Coronary artery (tissue), 2 donors: ENCODE results near the gene UBASH3B.

Experiments used
- DNase-seq: peaks from one replicate; pipeline ENCODE4 v3.0.0-alpha.2; 2017; ENCODE audit warnings: low spot score
- H3K27ac ChIP-seq, 2 donors: fragments of 200-600 bp; sonication (generic); one replicate each; pipeline ENCODE4 v1.5.1; 2016 to 2019
- H3K4me3 ChIP-seq: fragments of 200-600 bp; sonication (generic); 2 replicates; pipeline ENCODE4 v1.5.1; 2016; ENCODE audit warnings: mild to moderate bottlenecking, moderate library complexity
- TF ChIP-seq, protein P1 (sequence below): fragments of 200-600 bp; sonication (generic); IDR thresholded peaks from one replicate; pipeline ENCODE4 v1.5.1; 2019; ENCODE audit warnings: antibody characterized with exemption

UBASH3B gene

DNA sequence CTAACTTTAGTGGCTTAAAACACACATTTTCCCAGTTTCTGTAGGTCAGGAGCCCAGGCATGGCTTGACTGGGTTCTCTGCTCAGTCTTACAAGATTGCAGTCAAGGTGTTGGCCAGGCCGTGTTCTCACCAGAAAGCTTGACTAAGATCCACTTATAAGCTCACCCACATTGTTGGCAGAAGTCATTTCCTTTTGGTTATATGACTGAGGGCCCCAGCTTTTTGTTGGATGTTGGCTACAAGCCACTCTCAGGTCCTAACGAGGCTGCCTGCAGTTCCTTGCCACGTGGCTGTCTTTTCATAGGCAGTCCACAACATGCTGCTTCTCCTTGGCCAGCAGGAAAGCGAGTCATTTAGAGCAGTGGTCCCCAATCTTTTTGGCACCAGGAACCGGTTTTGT, 103.5 kb downstream of the UBASH3B start:
- no peak overlapping the region for H3K4me3 ChIP-seq
- DNase-seq = no peak
- TF ChIP-seq, protein P1, sequence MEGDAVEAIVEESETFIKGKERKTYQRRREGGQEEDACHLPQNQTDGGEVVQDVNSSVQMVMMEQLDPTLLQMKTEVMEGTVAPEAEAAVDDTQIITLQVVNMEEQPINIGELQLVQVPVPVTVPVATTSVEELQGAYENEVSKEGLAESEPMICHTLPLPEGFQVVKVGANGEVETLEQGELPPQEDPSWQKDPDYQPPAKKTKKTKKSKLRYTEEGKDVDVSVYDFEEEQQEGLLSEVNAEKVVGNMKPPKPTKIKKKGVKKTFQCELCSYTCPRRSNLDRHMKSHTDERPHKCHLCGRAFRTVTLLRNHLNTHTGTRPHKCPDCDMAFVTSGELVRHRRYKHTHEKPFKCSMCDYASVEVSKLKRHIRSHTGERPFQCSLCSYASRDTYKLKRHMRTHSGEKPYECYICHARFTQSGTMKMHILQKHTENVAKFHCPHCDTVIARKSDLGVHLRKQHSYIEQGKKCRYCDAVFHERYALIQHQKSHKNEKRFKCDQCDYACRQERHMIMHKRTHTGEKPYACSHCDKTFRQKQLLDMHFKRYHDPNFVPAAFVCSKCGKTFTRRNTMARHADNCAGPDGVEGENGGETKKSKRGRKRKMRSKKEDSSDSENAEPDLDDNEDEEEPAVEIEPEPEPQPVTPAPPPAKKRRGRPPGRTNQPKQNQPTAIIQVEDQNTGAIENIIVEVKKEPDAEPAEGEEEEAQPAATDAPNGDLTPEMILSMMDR = no peak
- H3K27ac ChIP-seq = no peak overlapping the region

DNA sequence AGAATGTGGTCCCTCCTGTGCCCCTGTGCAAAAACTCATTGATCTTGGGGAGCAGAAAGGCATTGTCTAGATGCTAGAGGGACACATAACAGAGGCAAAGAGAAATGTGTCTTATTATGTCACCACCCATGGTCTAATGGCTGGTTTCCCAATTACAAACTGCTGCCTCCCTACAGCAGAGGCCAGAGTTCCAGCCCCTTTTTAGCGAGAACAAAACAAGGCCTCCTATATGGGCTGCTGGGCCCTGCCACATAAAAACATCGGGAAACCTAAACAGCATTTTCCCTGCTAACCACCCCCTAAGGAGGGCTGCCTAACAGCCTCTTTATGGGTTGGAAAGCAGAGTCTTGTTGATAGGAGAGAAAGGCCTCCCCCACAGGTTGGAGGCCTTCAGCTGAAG, 107.6 kb downstream of the UBASH3B start:
- no peak overlapping the region for H3K4me3 ChIP-seq

DNA sequence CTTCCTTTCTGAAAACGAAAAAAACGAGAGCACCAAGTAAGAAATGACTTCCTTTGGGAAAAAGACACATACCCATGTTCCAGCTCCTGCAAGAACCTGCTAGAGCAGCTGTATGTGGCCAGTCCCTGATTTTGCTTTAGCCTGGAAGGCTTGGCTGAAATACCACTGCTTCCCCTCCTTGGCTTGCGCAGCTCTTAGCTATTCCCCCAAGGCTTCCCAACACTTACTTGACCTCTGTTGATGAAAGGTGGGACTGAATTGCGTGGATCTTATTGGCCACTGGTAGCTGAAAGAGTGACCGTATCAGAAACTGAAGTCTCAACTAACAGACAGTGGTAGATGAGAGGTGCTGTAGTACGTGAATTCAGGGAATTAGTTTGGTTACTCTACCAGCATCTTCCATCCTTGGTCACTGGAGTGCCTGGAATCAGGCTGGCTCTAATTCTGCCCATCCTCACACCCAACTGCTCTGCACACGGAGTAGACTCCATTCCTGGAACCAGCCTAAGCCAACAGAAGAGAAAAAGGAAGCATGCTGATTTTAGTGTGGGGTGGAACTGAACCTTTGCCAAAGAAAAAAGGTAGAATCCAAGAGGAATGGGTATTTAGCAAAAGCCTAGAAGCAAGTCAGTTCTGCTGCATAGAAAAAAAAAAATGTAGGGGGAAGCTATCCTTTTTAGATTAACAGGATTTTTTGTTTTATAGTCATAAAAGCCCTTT, 109.0 kb downstream of the UBASH3B start:
- no peak overlapping the region for H3K4me3 ChIP-seq
- no peak overlapping the region for H3K27ac ChIP-seq
- TF ChIP-seq, protein P1 = no peak
- DNase-seq = no peak

More for the DNA sequence above, 107.6 kb downstream of the UBASH3B start:
- TF ChIP-seq, protein P1 = no peak
- no peak overlapping the region for H3K27ac ChIP-seq
- no peak for DNase-seq

DNA sequence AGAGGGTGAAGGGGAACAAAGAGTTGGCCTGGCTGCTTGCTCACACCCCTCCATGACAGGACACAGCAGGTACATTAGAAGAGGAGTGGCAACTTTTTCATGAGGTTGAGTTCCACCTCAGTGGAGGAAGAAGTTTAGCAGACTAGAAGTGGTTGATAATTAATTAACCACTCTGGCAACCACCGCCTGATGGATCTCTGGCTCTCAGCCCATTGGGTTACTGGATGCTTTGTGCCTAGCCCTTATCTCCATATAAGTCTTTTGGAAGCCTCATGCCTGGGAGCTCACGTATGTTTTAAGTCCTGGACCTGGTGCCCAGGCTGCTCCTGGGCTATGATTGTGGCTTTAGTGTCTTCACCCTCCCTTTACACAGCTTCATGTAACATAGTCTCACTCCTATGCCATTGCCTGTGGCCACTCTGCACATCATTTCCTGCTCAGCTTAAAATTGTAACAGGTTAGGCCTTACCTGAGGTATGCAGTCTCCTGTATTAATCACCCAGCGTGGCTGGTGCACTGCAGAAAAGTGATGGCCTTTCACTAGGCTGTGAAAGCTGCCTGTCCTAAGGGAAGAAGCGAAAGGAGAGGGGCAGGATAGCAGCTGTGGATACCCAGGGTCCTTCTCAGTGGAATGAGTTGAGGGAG, 110.1 kb downstream of the UBASH3B start:
- DNase-seq = no peak
- H3K27ac ChIP-seq = no peak overlapping the region
- TF ChIP-seq, protein P1 = no peak
- H3K4me3 ChIP-seq = no peak overlapping the region

DNA sequence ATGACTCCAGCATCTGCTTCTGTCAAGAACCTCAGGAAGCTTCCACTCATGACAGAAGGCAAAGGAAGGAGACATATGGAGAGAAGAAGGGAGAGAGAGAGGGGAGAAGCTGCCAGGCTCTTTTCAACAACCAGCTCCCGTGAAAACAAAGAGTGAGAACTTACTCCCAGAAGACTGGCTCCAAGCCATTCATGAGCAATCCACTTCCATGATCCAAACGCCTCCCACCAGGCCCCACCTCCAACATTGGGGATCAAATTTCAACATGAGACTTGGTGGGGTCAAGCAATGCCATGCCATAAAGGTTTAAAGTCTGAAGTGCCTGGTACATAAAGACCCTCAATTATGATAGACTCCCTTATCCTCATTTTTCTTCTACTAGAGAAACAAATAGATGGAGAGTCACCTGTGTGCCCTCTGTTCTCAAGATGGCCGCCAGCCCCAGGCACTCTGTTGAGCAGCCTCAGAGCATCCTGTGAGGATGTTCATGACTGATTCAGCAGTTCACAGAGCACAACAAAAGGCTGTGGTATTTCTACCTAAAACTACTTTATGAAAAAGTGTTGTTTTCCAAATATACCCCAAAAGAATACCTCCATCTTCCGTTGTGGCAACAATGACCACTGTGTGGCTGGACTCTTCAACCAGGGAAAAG, 113.7 kb downstream of the UBASH3B start:
- DNase-seq = no peak
- TF ChIP-seq, protein P1 = no peak
- no peak overlapping the region for H3K4me3 ChIP-seq
- H3K27ac ChIP-seq = no peak overlapping the region

DNA sequence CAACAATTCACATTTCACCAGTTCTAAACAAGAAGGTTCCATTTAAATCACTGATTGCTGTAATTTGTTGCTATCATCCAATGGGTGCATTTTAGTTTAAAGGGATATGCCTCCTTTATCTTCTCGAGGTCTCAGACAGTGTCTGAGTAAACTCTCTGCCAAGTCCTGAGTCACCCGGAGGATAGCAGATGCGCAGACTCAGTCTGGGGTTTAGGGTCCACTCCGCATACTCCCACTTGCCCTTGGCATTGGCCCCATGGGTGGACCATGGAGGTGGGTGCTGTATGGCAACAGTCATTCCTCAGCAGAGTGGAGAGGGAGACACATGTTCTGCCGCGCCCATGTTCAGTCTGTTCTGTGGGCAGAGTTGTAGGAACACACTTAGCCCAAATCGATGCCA, 117.4 kb downstream of the UBASH3B start:
- Histone ChIP-seq H3K4me3 (no peak overlapping the region), H3K27ac (no peak overlapping the region)
- DNase-seq = no peak
- TF ChIP-seq, protein P1 = no peak
